K562 (cell line): Measurements from ENCODE around the gene GSG1. TPM values are rescaled to one million over a fixed set of nuclear protein-coding genes. Genes with fewer than 3 reads are reported as not detected.

Experiments
- ATAC-seq: fragments of 200-7000 bp; cut with Tn5 transposase; 3 replicates; pipeline ENCODE4 v1.9.1; 2020; ENCODE audit warnings: moderate library complexity
- BruUV-seq: library from RNA; stranded (reverse); fragments of 400-500 nt; replicated peaks from 2 replicates; lab custom pipeline; 2021; lab: Mats Ljungman, UMichigan
- CTCF ChIA-PET: fragments of 300-600 bp; formaldehyde crosslinking; extraction: SDS; loops from one replicate; lab custom pipeline; 2021; ENCODE audit warnings: low intra/inter-chr PET ratio; lab: Yijun Ruan, JAX
- POLR2A ChIA-PET: fragments of 300-600, 350-650 bp; sonication (Branson Sonifier 250); formaldehyde crosslinking; extraction: SDS; loops from one replicate; lab custom pipeline; 2021; ENCODE audit warnings: antibody characterized with exemption, inconsistent platforms; lab: Yijun Ruan, JAX
- DNase-seq, 4 experiments: peaks; one replicate each; pipeline versions ENCODE4 v3.0.0 to v3.0.0-alpha.2; 2011 to 2018; ENCODE audit warnings: low spot score in 3 of 4, mixed read lengths in 3 of 4; ENCODE audit errors: extremely low read depth in 1 of 4
- FAIRE-seq: peaks from 2 replicates; lab custom pipeline; 2011; peaks lifted over from hg19 to GRCh38; lab: Jason Lieb, UNC
- H2AFZ ChIP-seq: 2 replicates; pipeline ENCODE4 v1.6.0; 2011; ENCODE audit warnings: low read depth, low read length, control low read depth, inconsistent platforms
- H3K27ac ChIP-seq: fragments of 200-600 bp; 3 replicates; pipeline ENCODE4 v1.8.0; 2011; ENCODE audit warnings: low read depth, mild to moderate bottlenecking, control low read depth, inconsistent platforms, low read length, moderate library complexity, mixed read lengths; ENCODE audit errors: extremely low read depth
- H3K27me3 ChIP-seq, 2 experiments: fragments of 300-600 bp in 1 of 2; 2 replicates in 1 of 2; 3 replicates in 1 of 2; pipeline versions ENCODE4 v1.6.0 to v1.8.0; 2011; ENCODE audit warnings: inconsistent platforms in 2 of 2, low read length in 2 of 2, mild to moderate bottlenecking in 1 of 2, mixed read lengths in 1 of 2, moderate library complexity in 1 of 2; ENCODE audit not compliant: control insufficient read depth in 2 of 2, insufficient read depth in 2 of 2
- H3K36me3 ChIP-seq: fragments of 300-600 bp; 3 replicates; pipeline ENCODE4 v1.8.0; 2011; ENCODE audit warnings: mild to moderate bottlenecking, low read length, inconsistent platforms; ENCODE audit not compliant: control insufficient read depth, insufficient read depth
- H3K4me1 ChIP-seq, 2 experiments: fragments of 200-600 bp in 1 of 2; replicated peaks in 1 of 2; 2 replicates in 1 of 2; 3 replicates in 1 of 2; pipeline versions ENCODE4 v1.5.1 to v1.8.0; 2011; ENCODE audit warnings: inconsistent platforms in 2 of 2, low read length in 2 of 2, mild to moderate bottlenecking in 1 of 2, mixed read lengths in 1 of 2, moderate library complexity in 1 of 2; ENCODE audit not compliant: control insufficient read depth in 2 of 2, insufficient read depth in 2 of 2
- H3K4me2 ChIP-seq: 2 replicates; pipeline ENCODE4 v1.6.1; 2011; ENCODE audit warnings: low read length, control low read depth, inconsistent platforms, mixed read lengths; ENCODE audit not compliant: insufficient read depth
- H3K4me3 ChIP-seq: fragments of 200-600 bp; sonication (generic), shearing (Covaris generic); 2 replicates; pipeline ENCODE4 v1.5.1; 2016; ENCODE audit warnings: control low read depth, inconsistent platforms
- H3K79me2 ChIP-seq: fragments of 200-600 bp; 3 replicates; pipeline ENCODE4 v1.8.0; 2011; ENCODE audit warnings: low read length, inconsistent platforms; ENCODE audit not compliant: control insufficient read depth, insufficient read depth
- H3K9ac ChIP-seq, 2 experiments: 2 replicates each; pipeline versions ENCODE4 v1.6.0 to v1.6.1; 2011; ENCODE audit warnings: low read depth in 2 of 2, low read length in 2 of 2, control low read depth in 1 of 2, inconsistent platforms in 1 of 2, mild to moderate bottlenecking in 1 of 2, mixed read lengths in 1 of 2; ENCODE audit not compliant: insufficient read depth in 1 of 2
- H3K9me1 ChIP-seq: one replicate; pipeline ENCODE4 v1.6.0; 2011; ENCODE audit warnings: inconsistent platforms, mild to moderate bottlenecking, low read length, moderate library complexity; ENCODE audit not compliant: control insufficient read depth, insufficient read depth
- H3K9me3 ChIP-seq: replicated peaks from 2 replicates; pipeline ENCODE4 v1.5.1; 2011; ENCODE audit warnings: low read depth, low read length, inconsistent platforms; ENCODE audit not compliant: control insufficient read depth, insufficient read depth
- H4K20me1 ChIP-seq: replicated peaks from 2 replicates; pipeline ENCODE4 v1.6.1; 2011; ENCODE audit warnings: low read length, inconsistent platforms, mixed read lengths; ENCODE audit not compliant: control insufficient read depth, insufficient read depth
- BRCA1 ChIP-seq, 2 experiments: fragments of 450-650 bp in 1 of 2; sonication (generic) in 1 of 2; formaldehyde crosslinking in 1 of 2; IDR thresholded peaks; 2 replicates each; pipeline versions ENCODE4 v1.5.0 to v1.6.1; 2017 to 2020; ENCODE audit warnings: mild to moderate bottlenecking in 1 of 2, missing genetic modification reagents in 1 of 2
- LCOR ChIP-seq: sonication (generic); formaldehyde crosslinking; IDR thresholded peaks from 2 replicates; pipeline ENCODE4 v1.8.0; 2022; ENCODE audit warnings: mild to moderate bottlenecking, missing genetic modification reagents
- SMARCA4 ChIP-seq: fragments of 450-650 bp; IDR thresholded peaks from 2 replicates; pipeline ENCODE4 v1.6.1; 2016
- SOX6 ChIP-seq: fragments of 450-650 bp; IDR thresholded peaks from 2 replicates; pipeline ENCODE4 v1.6.1; 2014; ENCODE audit warnings: mild to moderate bottlenecking
- ZBTB1 ChIP-seq: sonication (generic); formaldehyde crosslinking; IDR thresholded peaks from 2 replicates; pipeline ENCODE4 v1.8.1; 2023; ENCODE audit warnings: missing genetic modification reagents, low read depth, mild to moderate bottlenecking, borderline replicate concordance
- ZNF263 ChIP-seq: sonication (generic); formaldehyde crosslinking; IDR thresholded peaks from 2 replicates; pipeline ENCODE4 v1.8.0; 2022; ENCODE audit warnings: mild to moderate bottlenecking, missing genetic modification reagents, borderline replicate concordance
- WGBS: fragments of 100-300 bp; shearing (Covaris generic); methylation state at CpG from one replicate; pipeline ENCODE4 v1.1.6; 2016; ENCODE audit warnings: low coverage, mixed read lengths; ENCODE audit not compliant: insufficient coverage; ENCODE audit errors: missing lambda C conversion rate; 5-methylcytosine and 5-hydroxymethylcytosine counted together
- in situ Hi-C: fragments of 300-500 bp; cut with MboI; formaldehyde crosslinking; loops from 4 replicates; pipeline ENCODE4 v1.15.0; 2018; ENCODE audit warnings: inconsistent platforms, mixed read lengths
- intact Hi-C: fragments of 100-400 bp; cut with micrococcal nuclease; formaldehyde crosslinking; loops from 2 replicates; pipeline ENCODE4 v1.14.2; 2022
- polyA plus RNA-seq, 8 experiments: library from polyadenylated mRNA; depleted of rRNA in 4 of 8; stranded (reverse) in 5 of 8; unstranded in 3 of 8; fragments of >200 nt; fragmentation: Nextera tagmentation in 2 of 8; fragmentation: Illumina TruSeq in 1 of 8; extraction: Ambion mirVana in 2 of 8; extraction: Trizol in 1 of 8; gene quantifications; 2 replicates each; pipeline versions ENCODE4 v1.2.1 to v1.2.3, GENCODE V29; 2011 to 2014; ENCODE audit warnings: inconsistent platforms in 1 of 8, missing spikeins in 1 of 8
- total RNA-seq, 7 experiments: library from RNA; depleted of rRNA in 6 of 7; stranded (reverse); fragments of >200 nt in 6 of 7; fragmentation: Illumina TruSeq in 2 of 7; extraction: Trizol in 2 of 7; gene quantifications; 2 replicates each; pipeline versions ENCODE4 v1.2.1 to v1.2.3, GENCODE V29; 2011 to 2021; ENCODE audit warnings: low replicate concordance in 1 of 7
- TF ChIP-seq, protein P1 (sequence below): fragments of 450-650 bp; formaldehyde crosslinking; IDR thresholded peaks from 2 replicates; pipeline ENCODE4 v1.4.0; 2020; ENCODE audit warnings: mild to moderate bottlenecking, mixed read lengths
- TF ChIP-seq, protein P2 (sequence below): fragments of 450-650 bp; formaldehyde crosslinking; IDR thresholded peaks from 2 replicates; pipeline ENCODE4 v1.4.0; 2022; ENCODE audit warnings: mild to moderate bottlenecking, moderate library complexity
- TF ChIP-seq, protein P3 (sequence below), 2 experiments: fragments of 150-350 bp in 1 of 2; IDR thresholded peaks; 2 replicates each; pipeline ENCODE4 v1.6.1; 2012 to 2016; ENCODE audit warnings: low read depth in 2 of 2, low read length in 2 of 2, mild to moderate bottlenecking in 1 of 2, moderate library complexity in 1 of 2

Gene GSG1
- total and polyA plus RNA-seq, 9 of the 15 experiments (the other 6 are each of a cell fraction or from before 2014, with no cell fraction given), result not detected

DNA sequence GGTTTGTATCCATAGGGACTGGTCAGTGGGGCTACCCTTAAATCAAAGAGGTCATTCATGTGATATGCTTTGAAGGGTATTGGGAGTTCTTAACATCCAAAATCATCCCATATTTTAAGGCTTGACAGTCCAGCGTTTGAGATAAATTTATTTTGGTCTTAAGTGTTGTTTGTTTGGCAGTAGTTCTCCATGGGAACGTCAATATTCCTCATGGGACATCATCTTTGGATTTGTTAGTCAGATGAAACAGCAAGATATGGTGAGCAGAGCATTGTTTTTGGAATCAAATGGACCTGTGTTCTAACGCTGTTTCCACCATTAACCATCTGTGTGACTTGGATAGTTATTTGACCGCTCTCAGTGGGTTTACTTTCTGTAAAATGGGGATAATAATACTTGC, 45.9 kb upstream of the GSG1 start:
- 0% methylated on average over 4 of the region's 4 CpGs for WGBS
- DNase-seq (no peak), FAIRE-seq (no peak)
- CTCF ChIA-PET, result no interaction called here
- Histone ChIP-seq H3K27ac (no peak overlapping the region), H3K36me3 (no peaks in the 10 kb centered on the region), H3K27me3 (no peaks in the 10 kb centered on the region), H4K20me1 (no peaks in the 10 kb centered on the region), H3K4me2 (no peak overlapping the region), H3K9ac (no peak overlapping the region), H3K4me3 (no peak overlapping the region), H3K79me2 (no peaks in the 10 kb centered on the region), H2AFZ (no peak overlapping the region), H3K9me3 (no peaks in the 10 kb centered on the region)
- BruUV-seq, result no TSS peak
- POLR2A ChIA-PET, result no interaction called here
- intact Hi-C loops (no loop called here), in situ Hi-C loops (no loop called here)
- TF ChIP-seq ZNF263, result no peak
- no peak for TF ChIP-seq SOX6
- TF ChIP-seq, protein P1, sequence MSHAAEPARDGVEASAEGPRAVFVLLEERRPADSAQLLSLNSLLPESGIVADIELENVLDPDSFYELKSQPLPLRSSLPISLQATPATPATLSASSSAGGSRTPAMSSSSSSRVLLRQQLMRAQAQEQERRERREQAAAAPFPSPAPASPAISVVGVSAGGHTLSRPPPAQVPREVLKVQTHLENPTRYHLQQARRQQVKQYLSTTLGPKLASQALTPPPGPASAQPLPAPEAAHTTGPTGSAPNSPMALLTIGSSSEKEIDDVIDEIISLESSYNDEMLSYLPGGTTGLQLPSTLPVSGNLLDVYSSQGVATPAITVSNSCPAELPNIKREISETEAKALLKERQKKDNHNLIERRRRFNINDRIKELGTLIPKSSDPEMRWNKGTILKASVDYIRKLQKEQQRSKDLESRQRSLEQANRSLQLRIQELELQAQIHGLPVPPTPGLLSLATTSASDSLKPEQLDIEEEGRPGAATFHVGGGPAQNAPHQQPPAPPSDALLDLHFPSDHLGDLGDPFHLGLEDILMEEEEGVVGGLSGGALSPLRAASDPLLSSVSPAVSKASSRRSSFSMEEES (CRISPR knock-in tag), result no peak
- no peak for TF ChIP-seq LCOR (CRISPR knock-in tag)
- no peak for TF ChIP-seq ZBTB1
- TF ChIP-seq, all 486 proteins: peak for 0
- ATAC-seq, result no peak
- Histone ChIP-seq H3K4me1 (no peaks in the 10 kb centered on the region), H3K9me1 (no peaks in the 10 kb centered on the region)

DNA sequence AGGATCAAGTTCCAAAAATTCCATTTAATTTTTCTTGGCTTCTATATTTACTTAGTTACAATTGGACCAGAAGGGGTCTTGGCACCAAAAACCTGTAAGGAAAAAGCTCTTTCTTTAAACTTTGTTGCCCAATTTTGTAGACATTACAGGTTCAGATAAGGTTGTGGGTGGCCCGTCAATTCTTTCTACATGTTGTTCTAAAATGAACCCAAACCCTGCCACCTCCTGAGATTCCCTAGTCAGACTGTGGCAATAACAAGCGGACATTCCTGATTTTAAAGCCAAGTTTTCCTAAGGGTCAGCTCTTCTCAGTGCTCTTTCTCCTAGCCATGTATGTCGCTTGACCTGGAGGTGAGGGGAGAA, 45.0 kb upstream of the GSG1 start:
- POLR2A ChIA-PET, result no interaction called here
- TF ChIP-seq, protein P2, sequence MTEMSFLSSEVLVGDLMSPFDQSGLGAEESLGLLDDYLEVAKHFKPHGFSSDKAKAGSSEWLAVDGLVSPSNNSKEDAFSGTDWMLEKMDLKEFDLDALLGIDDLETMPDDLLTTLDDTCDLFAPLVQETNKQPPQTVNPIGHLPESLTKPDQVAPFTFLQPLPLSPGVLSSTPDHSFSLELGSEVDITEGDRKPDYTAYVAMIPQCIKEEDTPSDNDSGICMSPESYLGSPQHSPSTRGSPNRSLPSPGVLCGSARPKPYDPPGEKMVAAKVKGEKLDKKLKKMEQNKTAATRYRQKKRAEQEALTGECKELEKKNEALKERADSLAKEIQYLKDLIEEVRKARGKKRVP, result no peak
- TF ChIP-seq, protein P3, sequence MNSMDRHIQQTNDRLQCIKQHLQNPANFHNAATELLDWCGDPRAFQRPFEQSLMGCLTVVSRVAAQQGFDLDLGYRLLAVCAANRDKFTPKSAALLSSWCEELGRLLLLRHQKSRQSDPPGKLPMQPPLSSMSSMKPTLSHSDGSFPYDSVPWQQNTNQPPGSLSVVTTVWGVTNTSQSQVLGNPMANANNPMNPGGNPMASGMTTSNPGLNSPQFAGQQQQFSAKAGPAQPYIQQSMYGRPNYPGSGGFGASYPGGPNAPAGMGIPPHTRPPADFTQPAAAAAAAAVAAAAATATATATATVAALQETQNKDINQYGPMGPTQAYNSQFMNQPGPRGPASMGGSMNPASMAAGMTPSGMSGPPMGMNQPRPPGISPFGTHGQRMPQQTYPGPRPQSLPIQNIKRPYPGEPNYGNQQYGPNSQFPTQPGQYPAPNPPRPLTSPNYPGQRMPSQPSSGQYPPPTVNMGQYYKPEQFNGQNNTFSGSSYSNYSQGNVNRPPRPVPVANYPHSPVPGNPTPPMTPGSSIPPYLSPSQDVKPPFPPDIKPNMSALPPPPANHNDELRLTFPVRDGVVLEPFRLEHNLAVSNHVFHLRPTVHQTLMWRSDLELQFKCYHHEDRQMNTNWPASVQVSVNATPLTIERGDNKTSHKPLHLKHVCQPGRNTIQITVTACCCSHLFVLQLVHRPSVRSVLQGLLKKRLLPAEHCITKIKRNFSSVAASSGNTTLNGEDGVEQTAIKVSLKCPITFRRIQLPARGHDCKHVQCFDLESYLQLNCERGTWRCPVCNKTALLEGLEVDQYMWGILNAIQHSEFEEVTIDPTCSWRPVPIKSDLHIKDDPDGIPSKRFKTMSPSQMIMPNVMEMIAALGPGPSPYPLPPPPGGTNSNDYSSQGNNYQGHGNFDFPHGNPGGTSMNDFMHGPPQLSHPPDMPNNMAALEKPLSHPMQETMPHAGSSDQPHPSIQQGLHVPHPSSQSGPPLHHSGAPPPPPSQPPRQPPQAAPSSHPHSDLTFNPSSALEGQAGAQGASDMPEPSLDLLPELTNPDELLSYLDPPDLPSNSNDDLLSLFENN (IDR thresholded peaks at IDR 0.05; ENCODE audit: low read depth in 2 of 2, low read length in 2 of 2), result no peak
- TF ChIP-seq BRCA1 (IDR thresholded peaks at IDR 0.05), result no peak
- TF ChIP-seq BRCA1 (CRISPR knock-in tag; IDR thresholded peaks at IDR 0.05), result no peak
- TF ChIP-seq SMARCA4, result no peak

More for the DNA sequence above, 45.0 kb upstream of the GSG1 start:
- H3K36me3 ChIP-seq, result no peaks in the 10 kb centered on the region
- no peaks in the 10 kb centered on the region for H3K4me1 ChIP-seq
- no peak overlapping the region for H2AFZ ChIP-seq
- no peak overlapping the region for H3K27ac ChIP-seq
- ATAC-seq, result no peak
- no peaks in the 10 kb centered on the region for H3K9me1 ChIP-seq
- no peaks in the 10 kb centered on the region for H3K79me2 ChIP-seq
- no peaks in the 10 kb centered on the region for H3K9me3 ChIP-seq
- H3K4me3 ChIP-seq, result no peak overlapping the region
- H3K9ac ChIP-seq, result no peak overlapping the region
- DNase-seq, result no peak
- intact Hi-C loops (no loop called here), in situ Hi-C loops (no loop called here)
- FAIRE-seq, result no peak
- BruUV-seq, result no TSS peak
- 6% methylated on average over 3 of the region's 3 CpGs for WGBS
- CTCF ChIA-PET, result no interaction called here
- no peaks in the 10 kb centered on the region for H3K27me3 ChIP-seq
- H4K20me1 ChIP-seq, result no peaks in the 10 kb centered on the region
- H3K4me2 ChIP-seq, result no peak overlapping the region
